Activated CD8-positive, alpha-beta memory T cell treated with anti-CD3 and anti-CD28 coated beads, Interleukin-2, amount 50 U/mL, for 1 hour (primary cell): ENCODE results near the gene SDR39U1.
A peak's percentile ranks its signal among the peaks of the same experiment; 100 is the strongest.
"Not testable (repeated sequence)": the region's sequence is repeated elsewhere in the genome, so short reads cannot be mapped to it uniquely, and the experiment has no call there.

Source experiments
- DNase-seq: peaks from one replicate; pipeline ENCODE4 v3.0.0-alpha.2; 2020; ENCODE audit errors: extremely low read depth

SDR39U1 gene, protein sequence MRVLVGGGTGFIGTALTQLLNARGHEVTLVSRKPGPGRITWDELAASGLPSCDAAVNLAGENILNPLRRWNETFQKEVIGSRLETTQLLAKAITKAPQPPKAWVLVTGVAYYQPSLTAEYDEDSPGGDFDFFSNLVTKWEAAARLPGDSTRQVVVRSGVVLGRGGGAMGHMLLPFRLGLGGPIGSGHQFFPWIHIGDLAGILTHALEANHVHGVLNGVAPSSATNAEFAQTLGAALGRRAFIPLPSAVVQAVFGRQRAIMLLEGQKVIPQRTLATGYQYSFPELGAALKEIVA

DNA sequence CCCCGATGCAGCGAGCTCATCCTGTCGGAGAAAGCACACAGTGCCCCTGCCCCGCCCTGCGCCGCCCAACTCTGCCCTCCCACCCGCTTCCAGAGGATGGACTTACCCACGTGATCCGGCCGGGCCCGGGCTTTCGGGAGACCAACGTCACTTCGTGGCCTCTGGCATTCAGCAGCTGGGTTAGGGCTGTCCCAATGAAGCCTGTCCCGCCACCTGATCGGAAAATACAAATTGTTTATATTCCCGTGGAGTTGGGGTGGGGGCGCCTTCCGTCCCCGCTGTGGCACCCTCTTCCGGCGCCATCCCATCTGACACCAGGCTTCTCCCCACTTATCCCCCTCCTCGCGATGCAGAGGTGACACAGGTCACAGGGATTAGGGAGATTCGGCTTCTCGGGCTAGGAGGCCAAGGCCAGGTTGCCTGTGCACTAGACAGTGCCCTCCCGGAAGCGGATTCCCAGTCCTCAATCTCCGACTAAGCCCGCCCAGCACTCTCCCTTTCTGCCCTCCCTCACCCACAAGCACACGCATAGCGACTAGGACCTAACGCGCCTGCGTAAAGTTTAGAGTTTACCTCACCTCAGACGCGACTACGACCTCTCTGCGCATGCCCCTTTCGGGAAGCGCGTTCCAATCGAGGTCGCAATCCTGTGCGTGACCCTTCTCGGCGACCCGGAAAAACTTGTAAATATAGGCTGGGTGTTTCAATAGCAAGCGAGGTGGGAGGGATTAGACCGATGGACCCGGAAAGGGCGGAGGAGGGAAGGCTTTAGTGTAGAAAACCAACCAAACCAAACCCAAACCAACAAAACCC, at the start of gene SDR39U1:
Gene SDR39U1 (minus strand): TSS at position 537 of the 813 bp plus-strand sequence. CDS start 7 bp downstream, at position 530.
- DNase-seq, result peak; percentile 95

DNA sequence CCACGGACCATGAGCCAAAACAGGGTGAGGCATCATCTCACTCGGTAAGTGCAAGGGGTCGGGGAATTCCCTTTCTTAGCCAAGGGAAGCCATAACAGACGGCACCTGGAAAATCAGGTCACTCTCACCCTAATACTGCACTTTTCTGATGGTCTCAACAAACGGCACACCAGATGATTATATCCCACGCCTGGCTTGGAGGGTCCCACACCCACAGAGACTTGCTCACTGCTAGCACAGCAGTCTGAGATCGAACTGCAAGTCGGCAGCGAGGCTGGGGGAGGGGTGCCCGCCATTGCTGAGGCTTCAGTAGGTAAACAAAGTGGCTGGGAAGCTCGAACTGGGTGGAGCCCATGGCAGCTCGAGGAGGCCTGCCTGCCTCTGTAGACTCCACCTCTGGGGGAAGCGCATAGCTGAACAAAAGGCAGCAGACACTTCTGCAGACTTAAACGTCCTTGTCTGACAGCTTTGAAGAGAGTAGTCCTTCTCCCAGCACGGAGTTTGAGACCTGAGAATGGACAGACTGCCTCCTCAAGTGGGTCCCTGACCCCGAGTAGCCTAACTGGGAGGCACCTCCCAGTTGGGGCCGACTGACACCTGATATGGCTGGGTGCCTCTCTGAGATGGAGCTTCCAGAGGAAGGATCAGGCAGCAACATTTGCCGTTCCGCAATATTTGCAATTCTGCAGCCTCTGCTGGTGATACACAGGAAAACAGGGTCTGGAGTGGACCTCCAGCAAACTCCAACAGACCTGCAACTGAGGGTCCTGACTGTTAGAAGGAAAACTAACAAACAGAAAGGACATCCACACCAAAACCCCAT, 49.2 kb upstream of the SDR39U1 start:
- not testable (repeated sequence) for DNase-seq

DNA sequence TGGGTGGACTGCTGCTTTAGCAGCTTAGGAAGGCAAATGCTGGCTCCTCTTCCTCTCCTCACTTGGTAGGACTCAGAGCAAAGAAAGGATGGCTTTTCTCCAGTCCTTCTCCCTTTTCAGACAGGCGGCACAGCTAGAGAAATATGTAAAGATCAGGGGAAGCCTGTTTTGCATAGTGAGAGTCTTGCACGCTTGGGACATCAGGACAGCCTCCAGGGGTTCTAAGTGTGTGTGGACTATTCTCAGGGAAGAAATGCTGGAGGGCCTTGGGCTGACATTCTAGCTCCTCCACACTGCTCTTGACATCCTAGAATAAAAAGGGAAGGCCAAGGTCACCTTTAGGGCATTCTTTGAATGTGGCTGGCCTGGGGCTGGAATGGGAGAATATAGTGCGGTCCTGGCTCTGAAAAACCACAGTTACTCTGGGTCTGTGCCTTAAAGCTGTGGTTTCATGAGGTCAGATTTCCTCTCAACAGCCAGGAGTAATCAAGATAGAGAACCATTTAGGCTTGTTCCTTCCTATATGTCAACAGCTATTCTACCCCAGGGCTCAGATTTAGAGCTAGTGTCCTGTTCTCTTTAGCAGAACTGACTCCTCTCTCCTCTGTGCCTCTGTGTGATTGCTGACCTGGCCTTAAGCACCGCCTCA, 41.2 kb upstream of the SDR39U1 start:
- no peak for DNase-seq

DNA sequence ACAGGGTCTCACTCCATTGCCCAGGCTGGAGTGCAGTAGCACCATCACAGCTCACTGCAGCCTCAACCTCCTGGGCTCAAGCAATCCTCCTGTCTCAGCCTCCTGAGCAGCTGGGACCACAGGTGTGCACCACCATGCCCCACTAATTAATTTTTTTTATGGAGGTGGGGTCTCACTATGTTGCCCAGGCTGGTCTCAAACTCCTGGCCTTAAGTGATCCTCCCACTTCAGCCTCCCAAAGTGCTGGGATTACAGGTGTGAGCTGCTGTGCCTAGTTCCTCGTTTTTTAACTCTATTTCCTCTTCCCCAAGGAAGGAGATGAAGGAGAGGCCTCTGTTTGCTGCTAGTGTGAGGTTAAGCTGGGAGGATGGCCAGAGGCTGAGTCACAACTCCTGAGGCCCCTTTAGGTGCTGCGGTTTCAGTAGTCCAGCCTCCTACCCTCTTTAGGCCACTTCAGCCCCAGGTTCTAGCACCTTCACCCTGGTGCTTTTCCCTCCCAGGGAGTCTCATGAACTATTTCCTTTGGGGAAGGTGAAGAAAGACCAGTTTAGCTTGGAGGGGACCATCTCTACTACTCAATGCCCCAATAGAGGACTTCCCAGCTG, 40.2 kb upstream of the SDR39U1 start:
- not testable (repeated sequence) for DNase-seq

DNA sequence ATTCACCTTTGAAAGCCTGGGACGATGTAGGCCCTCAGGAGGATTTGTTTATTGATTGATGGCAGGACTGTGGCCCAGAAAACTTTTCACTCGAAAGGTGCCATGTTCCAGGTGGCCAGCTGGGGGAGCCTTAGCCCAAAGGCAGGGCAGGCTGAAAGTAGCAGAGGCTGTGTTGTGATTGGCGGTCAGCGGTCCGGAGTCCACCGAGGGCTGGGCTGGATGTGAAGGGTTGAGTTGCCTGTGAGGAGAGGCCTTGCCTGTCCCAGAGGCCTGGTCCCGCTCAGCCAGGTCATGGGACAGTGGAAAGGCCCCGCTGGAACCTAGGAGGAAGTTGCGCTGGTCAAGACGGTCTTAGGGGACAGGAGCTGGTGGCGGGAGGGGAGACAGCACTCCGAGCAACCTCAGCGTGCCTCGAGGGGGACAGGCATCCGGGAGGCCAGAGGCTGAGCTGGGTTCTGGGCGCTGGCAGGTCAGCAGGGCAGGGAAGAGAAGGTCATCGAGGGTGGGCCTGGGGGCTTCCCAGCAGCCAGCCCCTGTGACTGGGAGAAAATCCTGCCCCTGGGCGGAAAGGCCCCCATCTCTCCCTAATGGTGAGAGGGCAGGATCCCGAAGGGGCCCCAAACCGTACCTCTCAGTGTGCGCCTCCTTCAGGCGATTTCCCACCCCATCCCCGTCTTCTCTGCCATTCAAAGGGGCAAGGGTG, 39.2 kb upstream of the SDR39U1 start:
- no peak for DNase-seq

DNA sequence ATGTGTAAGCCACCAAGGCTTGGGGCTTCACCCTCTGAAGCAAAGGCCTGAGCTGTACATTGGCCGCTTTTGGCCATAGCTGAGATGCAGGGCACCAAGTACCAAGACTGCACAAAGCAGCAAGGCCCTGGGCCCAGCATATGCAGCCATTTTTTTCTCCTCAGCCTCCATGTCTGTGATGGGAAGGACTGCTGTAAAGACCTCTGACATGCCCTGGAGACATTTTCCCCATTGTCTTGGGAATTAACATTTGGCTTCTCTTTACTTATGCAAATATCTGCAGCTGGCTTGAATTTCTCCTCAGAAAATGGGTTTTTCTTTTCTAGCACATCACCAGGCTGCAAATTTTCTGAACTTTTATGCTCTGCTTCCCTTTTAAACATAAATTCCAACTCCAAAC, 37.4 kb upstream of the SDR39U1 start:
- not testable (repeated sequence) for DNase-seq

DNA sequence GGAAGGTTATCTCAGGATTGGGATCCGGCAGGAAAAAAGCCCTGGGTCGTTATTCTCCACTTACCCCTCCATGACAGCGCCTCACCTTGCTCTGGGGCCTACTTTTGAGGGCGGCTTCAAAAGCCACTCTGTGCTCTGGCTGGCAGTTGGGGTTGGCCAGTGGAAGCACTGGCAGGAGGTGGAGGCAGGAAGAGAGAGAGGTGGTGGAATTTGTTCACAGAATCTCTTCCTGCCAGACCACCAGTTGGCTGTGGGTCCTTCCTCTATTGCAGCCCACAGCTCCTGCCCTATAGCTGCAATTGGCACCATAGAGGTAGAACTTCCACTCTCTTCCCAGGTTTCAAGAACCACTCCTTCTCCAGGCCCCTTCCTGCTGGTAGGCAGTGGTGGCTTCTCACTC, 32.7 kb upstream of the SDR39U1 start:
- no peak for DNase-seq

DNA sequence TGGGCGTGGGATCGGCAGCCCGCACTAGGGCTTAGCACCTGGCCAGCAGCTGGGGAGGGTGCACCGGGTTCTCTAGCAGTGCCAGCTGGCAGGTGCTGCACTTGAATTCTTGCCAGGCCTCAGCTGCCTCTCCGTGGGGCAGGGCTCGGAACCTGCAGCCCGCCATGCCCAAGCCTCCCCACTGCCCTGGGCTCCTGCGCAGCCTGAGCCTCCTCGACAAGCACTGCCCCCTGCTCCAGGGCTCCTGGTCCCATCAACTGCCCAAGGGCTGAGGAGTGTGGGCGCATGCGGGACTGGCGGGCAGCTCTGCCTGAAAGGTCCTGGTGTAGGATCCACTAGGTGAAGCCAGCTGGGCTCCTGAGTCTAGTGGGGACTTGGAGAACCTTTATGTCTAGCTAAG, 30.6 kb upstream of the SDR39U1 start:
- DNase-seq, result no peak

DNA sequence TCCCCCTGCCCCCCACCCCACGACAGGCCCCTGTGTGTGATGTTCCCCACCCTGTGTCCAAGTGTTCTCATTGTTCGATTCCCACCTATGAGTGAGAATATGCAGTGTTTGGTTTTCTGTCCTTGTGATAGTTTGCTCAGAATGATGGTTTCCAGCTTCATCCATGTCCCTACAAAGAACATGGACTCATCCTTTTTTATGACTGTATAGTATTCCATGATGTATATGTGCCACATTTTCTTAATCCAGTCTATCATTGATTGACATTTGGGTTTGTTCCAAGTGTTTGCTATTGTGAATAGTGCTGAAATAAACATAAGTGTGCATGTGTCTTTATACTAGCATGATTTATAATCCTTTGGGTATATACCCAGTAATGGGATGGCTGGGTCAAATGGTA, 27.9 kb upstream of the SDR39U1 start:
- not testable (repeated sequence) for DNase-seq

DNA sequence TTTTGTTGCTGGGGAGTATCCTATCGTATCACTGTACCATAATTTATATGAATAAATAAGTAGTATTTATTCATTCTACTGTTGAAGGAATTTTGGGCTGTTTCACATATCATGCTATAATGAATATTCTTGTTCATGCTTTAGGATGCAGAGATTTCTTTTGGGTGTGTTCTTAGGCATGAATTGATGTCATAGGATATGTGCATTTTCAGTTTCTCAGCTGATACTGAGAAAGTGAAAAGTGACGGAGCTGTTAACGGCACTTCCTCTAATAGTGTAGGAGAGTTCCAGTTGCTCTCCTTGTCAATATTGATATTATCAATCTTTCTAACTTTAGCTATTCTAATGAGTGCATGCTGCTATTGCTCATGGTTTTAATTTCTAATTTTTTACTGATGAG, 23.2 kb upstream of the SDR39U1 start:
- no peak for DNase-seq

DNA sequence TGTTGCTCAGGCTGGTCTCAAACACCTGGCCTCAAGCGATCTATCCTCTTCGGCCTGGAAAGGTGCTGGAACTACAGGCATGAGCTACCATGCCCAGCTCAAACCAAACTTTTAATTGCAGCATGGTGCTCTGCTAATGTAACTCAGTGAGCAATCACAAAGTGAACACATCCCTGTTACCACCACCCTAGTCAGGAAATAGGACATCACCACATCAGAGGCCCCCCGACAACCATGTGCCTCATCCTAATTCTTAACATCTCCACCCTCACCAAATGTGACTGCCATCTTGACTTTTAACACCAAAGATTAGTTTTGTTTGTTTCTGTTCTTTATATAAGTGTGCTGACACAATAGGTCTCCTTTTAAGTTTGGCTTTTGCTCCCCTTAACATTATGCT, 22.8 kb upstream of the SDR39U1 start:
- DNase-seq, result no peak

DNA sequence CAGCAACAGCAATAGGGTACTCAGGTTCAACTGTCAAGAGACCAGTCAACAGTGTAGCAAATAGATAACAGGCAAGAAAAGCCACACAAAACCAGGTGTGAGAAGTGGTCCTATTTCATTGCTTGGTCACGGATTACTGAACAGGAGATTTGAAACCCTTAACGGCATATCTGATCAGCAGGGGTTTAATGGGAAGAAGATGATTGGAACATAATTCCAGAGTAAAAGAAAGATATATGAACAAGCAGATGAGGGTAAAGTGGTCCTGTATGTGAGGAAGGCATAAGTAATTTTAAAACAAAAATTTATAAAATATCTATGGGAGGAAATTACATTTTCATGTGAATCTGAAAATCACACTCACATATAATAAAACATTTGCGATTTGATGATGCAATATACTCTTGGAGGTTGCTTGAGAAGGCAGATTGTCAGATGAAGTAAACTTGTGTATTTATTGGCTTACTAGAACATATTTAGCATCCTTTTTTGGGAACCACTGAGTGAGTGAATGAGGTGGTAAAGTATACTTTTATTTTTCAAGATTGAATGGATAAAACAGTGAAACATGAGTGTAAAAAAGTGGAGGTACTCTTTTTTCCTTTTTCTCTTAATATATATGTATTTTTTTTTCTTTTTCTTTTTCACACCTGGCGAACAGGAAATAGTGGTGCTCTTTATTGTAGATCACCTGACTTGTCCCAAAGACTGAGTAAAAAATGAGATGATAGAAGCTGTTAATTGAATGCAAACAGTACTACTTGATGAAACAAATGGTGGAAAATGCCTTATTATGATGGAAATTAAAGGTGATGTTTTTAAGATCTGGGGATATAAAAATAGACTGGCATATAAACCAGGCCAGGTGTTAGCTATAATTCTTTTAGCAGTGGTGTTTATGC, 21.6 kb upstream of the SDR39U1 start:
- DNase-seq, result no peak

DNA sequence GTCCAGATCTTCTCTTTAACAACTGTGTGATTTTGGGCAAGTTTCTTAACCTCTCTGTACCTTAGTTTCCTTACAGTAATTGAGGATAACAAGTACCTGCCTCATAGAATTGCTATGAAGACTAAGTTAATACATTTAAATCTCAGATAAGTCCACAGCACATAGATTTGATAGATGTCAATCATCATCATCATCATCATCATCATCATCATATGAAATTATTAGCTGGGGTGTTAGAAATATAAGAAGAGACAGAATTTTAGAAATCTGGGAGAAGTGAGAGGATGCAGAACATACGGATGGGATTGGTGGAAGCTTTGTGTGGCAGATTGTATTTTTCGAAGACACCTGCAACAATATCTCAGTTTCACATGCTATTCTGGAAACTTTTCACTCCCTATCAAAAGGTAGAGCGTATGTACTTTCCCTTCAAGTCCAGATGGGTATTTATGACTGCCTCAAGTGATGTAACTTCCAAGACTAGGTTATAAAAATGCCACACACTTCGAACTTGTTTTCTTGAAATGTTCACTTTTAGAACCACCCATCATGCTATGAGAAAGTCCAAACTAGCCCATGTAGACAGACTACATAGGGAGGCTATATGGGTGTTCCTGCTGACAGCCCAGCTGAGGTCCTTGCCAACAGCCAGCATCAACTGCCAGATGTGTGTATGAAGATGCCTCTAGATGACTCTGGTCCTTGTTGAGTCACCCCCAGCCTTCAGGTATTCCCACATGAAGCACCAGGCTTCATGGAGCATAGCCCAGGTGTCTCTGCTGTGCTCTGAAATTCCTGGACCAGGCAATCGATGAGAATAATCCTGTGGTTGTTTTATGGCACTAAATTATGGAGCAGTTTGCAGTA, 20.7 kb upstream of the SDR39U1 start:
- no peak for DNase-seq

DNA sequence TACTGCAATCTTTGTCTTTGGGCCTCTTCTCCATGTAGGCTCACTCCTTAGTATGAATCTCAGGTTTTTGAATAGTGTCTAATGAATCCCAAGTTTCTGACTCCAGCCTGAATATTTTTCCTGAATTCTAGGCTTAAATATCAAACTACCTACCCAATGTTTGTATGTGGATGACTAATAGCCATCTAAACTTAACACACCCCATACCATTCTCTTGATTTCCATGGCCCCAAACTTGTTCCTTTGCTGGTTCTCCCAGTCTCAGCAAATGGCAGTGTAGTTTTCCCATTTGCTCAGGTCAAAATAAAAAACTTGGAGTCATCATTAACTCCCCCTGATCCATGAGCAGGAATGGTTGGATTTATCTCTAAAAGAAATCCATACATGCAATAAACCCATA, 18.8 kb upstream of the SDR39U1 start:
- DNase-seq, result no peak

DNA sequence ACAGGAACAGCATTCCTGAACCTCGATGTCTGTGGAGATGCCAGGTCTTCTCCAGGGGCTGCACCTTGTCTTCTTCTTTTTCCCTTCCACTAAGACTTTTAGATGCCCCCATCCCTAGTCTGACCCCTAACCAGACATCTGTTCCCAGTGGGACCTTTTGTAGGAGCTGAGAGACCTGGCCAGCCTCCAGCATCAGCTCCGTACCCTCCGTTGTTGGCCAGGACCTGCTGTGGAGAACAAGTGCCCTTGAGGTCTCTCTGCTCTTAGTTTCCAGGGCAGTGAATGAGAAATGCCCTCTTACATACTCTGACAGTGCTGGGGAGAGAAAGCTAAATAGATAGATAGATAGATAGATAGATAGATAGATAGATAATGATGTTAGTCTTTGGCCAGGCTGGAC, 16.8 kb upstream of the SDR39U1 start:
- no peak for DNase-seq

DNA sequence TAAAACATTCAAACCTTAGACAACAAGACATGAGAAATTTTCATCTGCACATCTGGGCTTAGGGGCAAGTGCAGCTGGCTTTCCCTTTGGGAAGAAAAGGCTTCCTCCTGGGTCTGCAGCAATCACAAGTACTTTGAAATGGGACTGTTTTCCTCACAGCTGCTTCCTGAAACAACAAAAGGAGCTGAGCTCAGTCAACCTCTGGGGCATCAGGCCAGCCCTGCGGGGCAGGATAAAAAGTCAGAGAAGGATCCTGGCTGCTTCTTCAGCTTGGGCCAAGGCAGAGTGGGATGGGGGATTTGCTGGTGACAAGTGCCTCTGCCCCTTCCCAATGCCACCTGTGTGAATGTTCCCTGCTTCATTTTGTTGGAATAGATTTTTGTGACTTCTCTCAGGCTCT, 16.2 kb upstream of the SDR39U1 start:
- no peak for DNase-seq

DNA sequence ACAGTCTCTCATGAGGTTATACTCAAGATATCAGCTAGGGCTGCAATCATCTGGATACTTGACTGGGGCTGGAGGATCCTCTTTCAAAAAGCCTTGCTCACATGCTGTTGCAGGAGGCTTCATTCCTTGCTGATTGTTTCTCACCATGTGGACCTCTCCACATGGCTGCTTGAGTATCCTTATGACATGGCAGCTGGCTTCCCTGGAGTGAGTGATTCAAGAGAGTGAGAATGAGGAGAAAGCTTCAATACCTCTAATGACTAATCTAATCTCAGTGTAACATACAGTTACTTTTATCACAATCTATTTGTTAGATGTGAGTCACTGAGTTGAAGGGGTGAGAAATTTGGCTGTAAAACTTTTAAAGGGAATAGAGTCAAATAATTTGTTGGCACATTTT, 14.4 kb upstream of the SDR39U1 start:
- no peak for DNase-seq

DNA sequence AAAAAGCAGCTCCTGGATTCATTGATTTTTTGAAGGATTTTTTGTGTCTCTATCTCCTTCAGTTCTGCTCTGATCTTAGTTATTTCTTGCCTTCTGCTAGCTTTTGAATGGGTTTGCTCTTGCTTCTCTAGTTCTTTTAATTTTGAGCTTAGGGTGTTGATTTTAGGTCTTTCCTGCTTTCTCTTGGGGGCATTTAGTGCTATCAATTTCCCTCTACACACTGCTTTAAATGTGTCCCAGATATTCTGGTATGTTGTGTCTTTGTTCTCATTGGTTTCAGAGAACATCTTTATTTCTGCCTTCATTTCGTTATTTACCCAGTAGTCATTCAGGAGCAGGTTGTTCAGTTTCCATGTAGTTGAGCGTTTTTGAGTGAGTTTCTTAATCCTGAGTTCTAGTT, 8.3 kb upstream of the SDR39U1 start:
- DNase-seq, result not testable (repeated sequence)
